GM19372 (cell line): ENCODE measurements around the gene NUP50.

Experiments
- ATAC-seq: cut with Tn5 transposase; IDR thresholded peaks from one replicate; pipeline ENCODE4 v1.9.1; 2021; ENCODE audit warnings: mild to moderate bottlenecking, low read depth, moderate library complexity; ENCODE audit not compliant: unreplicated experiment

Gene NUP50

DNA sequence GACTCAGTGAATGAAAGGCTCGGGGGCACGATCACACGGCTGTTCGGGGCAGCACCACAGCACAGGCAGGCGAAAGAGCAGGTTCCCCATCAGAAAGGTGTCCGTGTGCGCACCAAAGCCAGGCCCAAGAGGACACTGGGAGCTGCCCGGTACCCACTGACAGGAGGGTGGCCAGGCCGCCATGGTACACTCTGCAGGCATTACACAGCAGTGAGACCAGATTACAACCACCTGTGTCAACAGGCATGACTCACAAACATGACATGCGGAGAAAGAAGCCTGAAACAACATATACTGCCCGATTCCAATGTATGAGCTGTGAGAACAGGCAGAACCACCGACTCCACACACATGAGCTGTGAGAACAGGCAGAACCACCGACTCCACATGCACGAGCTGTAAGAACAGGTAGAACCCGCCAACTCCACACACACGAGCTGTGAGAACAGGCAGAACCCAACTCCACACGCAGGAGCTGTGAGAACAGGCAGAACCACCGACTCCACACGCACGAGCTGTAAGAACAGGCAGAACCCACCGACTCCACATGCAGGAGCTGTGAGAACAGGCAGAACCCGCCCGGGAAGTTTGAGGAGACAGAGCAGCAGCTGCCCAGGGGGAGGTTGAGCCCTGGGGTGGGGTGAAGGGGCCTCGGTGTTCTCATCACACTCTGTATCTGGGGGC lies 44.4 kb downstream of the NUP50 start:
- no peak for ATAC-seq

DNA sequence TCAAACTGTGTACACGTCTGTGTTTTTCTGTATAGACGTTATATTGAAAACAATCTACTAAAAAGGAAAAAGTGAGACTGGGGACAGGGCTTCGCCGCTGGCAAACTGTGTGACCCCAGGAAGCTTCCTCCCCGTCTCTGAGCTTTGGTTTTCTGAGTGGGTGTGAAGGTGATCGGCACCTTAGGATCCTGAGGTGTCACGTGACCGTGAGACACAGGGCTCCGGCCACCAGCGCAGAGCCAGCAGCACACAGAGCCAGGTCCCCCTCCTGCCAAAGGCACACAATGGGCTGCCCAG lies 44.9 kb downstream of the NUP50 start:
- no peak for ATAC-seq

DNA sequence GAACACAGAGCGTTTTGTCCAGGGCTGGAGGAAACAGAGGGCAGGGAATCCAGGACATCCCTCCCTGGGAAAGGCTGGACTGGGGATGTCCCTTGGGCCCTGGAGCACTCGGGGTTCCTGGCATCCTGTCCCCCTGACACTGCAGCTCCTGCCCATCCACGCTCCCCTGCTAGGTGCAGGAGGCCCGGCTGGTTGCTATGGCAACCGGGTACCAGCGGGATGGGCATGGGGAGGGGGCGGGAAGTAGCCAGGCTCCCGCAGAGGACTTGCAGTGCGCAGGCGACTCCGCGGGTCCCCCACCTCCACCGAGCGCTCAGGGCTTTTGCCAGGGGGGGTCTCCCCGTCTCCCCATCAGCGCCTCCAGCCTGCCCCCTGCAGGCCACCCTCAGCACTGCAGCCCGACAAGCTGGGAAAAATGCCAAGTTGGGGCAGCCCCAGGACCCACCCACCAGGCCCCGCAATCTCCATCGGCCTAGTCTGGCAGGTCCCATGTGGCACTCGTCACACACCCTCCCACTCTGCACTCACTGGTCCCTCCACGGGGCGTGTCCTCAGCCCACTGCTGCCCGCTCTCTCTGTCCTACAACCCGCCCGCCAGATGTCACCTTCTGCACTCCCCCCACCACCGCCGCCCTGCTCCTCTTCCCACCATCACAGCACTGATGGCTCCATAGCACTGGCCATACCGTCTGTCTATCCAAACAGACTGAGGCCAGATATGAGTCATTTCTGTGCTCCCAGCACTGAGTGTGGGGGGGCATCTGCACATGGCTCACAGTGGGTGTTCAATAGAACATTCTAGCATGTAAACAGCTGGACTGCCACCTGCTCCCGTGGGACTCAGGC lies 45.5 kb downstream of the NUP50 start:
- ATAC-seq, result no peak

DNA sequence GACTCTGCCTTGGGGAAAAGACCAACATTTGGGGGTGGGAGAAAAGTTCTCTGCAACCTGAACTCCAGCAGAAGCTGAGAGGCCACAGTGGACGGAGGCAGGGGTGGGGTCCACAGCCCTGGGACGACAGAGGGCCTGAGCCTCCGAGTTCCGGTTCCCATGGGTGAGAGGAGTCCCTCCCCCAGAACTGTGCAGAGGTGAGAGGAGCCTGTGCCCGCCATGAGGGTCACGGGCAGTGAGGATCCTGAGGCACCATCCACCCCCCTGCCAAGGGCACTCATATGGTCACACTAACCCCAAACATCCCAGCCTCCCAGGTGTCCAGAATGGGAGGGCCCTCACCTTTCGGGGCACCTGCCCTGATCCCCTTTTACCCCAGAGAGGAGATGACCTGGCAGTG lies 46.4 kb downstream of the NUP50 start:
- no peak for ATAC-seq

DNA sequence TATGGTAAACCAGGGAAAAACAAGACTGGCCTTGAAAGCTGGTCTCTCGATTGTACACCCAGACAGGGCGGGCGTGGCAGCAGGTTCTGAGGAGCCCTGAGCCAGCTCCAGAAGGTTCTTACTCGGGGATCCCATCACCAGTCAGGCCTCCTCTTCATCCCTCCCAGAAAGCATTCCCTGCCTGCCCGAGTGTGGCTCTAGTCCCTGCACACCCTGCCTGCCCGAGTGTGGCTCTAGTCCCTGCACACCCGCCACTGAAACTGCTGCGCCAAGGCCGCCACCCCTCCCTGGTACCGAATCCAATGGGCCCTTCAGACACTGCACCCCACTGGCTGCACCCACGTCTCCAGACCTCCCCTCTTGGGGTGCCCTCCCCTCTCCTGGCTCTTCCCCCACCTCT lies 46.9 kb downstream of the NUP50 start:
- no peak for ATAC-seq

DNA sequence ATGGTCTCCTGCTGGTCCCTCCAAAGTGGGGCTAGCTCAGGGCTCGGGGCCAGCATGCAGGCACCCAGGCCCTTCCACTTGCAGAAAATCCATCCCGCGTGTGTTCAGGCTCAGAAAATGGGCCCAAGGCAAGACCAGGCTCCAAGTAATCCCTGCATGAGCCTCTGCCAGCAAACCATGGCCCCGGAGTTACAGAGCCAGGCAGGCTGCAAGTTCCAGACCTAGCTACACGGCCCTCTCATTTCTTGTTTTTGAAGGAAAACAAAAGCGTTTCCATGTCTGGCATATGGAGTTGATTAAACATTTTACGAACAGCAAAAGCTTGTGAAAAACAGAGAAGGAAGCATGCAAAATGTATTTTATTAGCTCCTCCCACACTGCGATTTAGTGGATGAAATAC lies 47.3 kb downstream of the NUP50 start:
- ATAC-seq, result no peak

DNA sequence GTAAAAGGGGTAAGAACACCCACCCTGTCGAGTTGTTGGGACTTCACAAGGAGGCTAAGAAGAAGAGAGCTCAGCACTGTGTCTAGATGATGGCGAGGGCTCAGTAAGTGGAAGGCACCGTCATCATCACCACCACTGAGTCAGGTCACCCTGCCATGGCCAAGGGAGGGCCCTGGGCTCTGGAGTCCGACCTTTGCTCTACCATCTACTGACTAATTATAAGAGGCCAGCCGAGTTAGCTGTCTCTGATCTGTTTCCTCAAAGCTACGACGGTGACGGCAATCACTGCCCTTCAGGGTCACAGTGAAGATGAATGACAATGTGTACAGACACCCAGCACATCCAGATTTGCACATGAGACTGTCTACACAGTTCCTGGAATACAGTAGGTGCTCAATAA lies 47.7 kb downstream of the NUP50 start:
- ATAC-seq, result no peak

DNA sequence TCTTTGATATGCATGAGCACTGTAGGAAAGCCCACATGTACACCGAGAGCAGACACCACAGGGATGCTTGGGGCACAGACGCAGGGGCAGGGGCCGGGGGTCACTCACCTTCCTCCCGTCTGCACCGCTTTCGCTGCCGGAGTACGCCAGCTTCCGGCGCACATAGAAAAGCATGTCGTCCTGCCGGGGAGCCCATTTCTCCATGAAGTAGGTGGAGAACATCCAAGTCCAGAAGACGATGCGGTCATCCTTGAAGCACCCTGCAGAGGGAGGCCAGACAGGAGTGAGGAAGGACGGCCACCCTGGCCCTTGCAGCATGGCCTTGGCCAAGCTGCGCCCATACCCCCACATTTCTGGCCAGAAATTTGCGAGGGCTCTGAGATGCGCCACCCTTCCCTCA lies 48.1 kb downstream of the NUP50 start:
- ATAC-seq, result no peak

DNA sequence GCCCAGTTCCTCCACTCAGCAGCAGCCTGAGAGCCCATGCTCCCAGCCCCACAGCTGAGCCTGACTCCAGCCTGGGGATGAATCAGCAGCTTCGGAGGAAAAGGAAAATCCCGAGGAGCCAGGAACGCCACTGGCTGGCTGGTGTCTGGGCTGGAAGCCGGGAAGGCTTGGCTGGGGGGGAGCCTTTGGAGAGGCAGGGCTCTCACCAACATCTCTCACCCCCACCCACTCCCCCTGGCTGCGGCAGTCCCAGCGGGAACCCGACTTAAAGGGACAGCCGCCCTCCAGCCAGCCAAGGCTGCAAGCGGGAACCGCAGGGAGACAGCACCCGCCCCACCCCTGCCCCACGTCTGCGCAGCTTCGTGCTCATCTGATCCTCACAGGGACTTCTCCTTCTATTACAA lies 48.6 kb downstream of the NUP50 start:
- ATAC-seq, result no peak

DNA sequence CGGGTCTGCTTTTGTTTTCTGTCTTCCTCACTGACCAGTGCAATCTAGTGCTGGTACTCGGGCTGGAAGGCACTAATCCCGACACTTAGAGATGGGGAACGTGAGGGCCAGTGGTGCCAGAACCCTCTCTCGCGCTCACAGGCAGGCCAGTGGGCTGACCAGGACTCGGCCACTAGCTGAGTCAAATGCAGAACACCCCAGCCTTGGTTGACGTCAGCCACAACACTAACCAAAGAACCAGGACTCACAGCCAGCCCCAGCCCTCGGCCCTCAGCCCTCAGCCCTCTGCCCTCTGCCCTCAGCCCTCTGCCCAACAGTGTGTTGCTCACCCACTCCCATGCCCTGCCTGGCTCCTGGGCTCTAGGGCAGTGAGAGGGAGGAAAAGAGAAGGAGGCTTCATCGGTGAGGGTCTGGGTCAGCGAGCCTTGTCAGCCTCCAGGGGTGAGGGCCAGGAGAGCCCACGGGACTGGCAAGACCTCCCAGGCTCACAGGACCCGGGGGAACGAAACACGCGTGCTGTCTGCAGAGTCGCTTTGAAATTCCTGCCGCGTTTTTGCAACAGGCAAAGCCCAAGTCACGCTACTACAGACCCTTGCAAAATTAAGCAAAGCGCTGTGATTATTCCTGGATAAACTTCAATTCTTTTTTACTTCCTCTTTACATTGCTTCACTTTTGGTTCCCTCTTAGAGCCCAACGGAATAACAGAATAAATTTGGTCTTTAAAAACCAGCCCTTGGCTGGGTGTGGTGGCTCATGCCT lies 49.4 kb downstream of the NUP50 start:
- ATAC-seq, result no peak

DNA sequence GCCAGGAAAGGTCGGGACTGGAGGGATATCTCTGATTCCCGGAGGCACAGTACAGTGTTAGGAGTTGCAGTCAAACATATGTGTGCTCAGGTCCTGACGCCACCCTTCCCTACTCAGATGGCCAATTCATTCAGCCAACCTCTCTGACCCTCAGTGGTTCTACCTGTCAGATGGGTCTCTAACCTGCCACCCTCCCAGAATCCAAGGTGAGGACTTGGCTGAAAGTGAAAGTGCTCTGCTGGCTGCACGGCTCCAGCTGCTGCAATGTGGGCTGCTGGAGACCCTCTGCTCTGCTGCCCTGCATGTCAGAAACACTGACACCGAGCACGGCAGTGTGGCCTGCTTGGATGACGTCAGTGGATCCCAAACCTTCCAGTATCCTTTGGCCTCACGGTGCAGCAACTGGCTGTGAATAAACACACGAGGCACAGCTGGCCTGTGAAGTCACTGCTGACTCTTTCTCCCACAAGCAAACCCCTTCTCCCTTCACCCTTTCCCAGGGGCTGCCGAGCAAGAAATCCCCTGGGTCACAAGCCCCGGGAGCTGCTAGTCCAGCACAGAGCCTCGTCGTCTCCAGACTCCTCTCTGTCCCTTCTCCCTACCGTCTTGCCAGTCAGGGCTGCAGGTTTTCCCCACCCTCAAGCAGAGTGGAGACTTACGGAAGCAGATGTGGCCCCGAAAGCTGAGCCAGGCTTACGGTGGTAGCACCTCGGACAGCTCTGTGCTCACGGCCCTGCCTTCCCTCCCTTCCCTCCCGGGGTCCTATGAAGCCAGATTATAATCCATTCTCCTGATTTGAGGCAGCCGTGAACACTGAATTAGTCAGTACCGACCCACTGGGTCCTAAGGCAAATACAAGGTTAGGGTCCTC lies 52.6 kb downstream of the NUP50 start:
- ATAC-seq, result no peak

DNA sequence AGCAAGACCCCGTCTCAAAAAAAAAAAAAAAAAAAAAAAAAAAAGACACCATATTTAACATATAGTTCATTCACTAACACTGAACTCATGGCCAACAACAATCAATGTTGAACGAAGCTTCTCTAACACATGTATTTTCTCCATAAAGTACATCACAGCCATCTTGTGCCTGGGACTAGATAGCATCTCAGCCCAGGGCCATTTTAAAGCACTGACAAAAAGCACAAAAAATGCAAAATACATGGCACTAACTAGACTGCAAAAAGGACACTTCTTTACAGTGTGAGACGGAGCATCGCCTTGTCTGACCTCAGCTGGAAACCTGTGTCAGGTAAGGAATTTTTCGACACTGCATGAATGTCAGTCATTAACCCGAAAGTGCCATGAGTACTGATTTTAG lies 53.6 kb downstream of the NUP50 start:
- ATAC-seq, result no peak

DNA sequence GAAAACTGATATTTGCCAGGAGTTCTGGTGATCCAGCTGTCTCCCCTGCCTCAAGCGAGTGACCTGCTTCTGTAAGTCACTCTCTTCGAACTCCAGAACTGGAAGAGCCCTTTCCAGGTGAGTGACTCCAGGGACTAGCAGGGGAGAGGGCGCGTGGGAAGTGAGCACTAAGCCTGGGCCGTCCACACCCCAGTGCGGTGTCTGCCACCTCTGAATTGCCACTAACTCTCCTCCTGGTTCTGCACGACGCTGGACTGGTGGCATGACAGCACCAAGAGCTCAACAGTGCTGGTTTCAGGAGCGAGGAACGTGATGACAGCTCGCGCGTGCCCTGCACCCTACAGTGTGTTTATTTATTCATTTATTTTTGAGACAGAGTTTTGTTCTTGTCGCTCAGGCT lies 54.1 kb downstream of the NUP50 start:
- no peak for ATAC-seq

DNA sequence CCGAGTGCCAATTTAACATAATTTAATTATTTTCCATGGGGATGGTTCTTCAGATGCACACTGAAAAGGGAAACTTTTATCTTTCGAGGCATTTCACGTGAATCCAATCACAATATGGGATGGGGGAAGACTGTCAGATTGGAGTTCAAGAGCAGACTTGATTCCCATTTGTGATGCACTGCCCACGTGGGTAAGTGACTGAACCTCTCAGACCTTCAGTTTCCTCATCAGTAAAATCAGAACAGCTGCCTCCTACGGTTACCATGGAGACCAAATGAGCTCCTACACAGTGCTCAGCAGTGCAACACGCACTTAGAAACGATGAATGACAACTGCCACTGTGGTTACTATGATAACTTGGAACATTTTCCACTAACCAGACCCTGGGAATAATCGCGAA lies 55.3 kb downstream of the NUP50 start:
- no peak for ATAC-seq

DNA sequence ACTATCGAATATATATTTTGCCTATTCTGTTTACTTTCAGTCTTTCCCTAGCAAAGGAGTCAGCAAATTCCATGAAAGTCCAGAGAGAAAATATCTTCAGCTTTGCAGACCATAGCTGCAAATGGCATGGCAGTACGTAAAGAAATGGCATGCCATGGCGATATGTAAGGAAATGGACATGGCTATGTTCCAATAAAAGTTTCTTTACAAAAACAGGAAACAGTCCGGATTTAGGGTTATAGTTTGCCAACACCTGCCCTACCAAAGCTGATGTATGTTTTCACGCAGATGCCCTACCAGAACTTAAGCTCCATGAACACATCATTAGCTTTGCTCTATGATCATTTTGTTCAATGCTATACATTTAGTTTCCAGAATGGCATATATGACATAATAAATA lies 57.5 kb downstream of the NUP50 start:
- ATAC-seq, result no peak

DNA sequence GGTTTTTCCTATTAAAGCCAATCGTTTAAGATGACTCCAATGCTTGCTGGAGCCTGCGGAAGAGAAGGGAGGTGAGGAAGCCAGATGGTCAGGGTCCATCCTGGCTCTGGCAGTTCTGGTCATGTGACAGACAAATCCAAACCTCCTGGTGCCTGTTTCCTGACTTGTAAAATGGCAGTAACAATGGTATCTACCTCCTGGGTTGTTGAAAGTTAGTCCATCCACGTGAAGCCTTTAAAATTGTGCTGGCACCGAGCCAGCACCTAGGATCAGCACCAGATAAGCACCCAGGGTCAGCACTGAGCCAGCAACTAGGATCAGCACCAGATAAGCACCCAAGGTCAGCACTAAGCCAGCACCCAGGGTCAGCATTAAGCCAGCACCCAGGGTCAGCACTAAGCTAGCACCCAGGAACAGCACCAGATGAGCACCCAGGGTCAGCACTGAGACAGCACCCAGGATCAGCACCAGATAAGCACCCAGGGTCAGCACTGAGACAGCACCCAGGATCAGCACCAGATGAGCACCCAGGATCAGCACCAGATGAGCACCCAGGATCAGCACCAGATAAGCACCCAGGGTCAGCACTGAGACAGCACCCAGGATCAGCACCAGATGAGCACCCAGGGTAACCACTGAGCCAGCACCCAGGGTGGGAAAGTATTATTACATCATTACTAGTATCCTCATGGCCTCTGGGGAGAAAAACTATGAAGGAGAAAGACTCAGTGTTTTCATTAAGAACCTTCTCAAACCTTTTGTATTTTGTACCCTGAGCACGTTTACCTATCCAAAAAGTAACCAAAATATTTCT lies 59.8 kb downstream of the NUP50 start:
- ATAC-seq, result no peak

DNA sequence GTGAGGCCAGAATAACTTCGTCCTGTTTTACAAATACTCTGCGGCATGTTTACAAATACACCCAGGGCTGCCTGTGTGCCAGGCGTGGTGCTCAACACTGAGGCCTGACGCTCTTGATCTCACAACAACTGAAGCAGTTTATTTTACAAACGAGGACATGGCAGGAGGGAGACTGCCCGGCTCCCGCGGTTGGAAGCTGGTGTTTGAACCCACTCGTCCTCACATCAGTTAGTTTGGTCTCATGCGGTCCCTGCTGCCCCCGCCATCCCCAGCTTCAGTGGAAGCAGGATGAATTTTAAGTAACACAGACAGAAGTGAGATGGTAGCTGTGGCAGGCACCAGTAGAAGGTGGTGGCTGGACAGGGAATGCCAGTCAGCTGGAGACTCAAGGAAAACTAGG lies 60.6 kb downstream of the NUP50 start:
- no peak for ATAC-seq

DNA sequence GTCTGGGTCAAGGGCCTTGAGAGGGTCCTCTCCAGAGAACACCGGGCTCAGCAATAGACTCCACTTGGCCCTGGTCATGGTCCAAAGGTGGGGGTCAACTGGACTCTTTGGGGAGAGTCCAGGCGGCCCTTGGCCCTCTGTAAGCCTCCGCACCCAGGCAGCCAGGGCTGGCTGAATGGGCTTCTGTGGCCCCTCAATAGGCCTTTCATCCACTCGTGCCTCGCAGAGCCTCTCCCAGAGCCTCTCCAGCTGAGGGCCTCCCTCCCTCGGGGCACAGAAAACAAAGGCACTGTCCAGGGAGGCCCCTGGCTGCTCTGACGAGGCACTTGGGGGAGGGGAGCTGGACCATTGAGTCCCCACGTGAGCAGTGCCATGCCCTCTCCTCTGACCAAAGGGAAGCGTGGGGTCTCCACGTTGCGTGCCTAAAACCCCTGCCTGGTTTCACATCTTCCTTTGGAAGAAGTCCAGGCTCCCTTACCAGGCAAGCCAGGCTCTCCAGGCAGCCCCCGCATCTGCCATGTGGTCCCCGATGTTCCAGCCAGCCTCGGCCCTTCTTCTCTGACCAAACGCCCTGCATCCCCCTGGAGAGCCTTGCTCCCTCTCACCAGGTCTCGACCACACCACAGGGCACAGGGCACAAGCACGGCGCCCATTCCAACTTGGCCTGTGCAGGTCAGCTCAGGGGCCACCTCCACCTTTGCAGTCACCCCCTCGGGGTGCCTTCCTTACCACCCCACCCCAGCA lies 61.4 kb downstream of the NUP50 start:
- ATAC-seq, result no peak
